DMS 273 (cell line): ENCODE measurements around the gene MAGEL2.
"Not testable (repeated sequence)": the region's sequence is repeated elsewhere in the genome, so short reads cannot be mapped to it uniquely, and the experiment has no call there.

Experiments used
- DNase-seq: peaks from one replicate; lab custom pipeline; 2025; ENCODE audit not compliant: unreplicated experiment; lab: John Stamatoyannopoulos, UW

Gene MAGEL2

DNA sequence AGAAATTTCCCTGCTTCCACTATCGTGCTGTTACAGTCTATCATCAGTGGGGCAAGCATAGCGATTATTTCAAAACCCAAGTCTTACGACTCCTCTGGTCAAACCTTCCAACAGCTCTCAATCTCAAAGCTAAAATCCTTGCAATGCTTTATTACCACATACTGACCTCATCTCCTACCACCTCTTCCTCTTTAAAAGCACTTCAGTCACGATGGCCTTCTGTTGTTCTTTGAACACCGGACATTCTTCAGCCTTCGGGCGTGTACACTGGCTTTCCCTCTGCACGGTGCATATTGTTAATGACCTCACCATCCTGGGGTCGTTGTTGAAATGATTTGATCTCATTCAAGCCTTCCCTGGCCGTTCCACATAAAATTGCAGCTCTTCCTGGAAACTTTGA is 31.1 kb downstream of the MAGEL2 start:
- no peak for DNase-seq

DNA sequence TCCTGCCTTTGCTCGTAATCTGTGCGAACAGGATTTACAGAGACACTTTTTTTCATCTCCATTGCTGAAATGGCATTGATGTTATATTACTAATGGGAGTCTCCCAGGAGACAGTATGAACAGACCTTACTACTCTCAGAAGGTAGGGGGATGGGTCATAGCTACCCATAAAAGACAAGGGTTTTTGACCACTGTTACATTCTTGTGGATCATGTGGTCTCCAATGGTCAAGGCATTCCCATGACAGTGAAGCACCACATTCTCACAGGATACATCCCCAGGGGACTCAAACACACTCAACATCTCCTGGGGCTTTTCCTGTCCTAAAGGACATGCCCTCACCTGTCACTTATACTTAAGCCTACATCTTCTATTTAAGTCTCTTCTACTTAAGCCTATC is 41.4 kb downstream of the MAGEL2 start:
- DNase-seq, result no peak

DNA sequence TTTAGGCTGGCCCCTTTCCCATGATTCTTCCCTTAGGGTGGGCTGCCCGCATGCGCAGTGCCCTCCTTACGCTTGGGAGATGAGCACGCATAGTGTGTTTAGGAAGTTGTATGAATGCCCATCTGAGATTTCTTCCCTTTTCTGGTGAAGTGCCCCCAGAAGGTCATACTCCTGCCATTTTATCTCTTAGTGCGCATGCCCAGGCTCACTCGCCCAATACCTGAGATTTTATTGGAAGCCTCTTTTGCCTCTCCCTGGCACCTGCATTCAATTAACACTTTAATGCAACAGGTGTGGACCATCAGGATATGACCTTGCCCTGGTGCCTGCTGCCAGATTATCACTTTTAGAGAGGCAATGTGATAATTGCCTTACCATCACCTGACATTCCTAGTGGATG is 45.5 kb downstream of the MAGEL2 start:
- DNase-seq, result no peak

DNA sequence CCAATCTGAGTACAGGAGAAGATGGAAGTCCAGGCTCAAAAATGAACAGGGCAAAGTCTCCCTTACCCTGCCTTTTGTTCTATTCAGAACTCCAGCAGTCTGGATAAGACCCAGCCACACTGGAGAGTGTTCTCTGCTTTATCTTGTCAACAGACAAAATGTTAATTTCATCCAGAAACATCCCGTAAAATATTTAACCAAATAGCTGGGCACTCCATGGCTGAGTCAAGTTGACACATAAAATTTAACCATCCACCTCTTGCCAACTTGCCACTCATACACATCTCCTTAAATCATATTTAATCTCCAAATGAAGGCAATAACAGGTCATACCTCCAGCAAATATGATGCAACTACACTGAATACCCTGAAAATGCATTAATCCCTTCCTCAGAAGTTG is 48.6 kb downstream of the MAGEL2 start:
- DNase-seq, result no peak

DNA sequence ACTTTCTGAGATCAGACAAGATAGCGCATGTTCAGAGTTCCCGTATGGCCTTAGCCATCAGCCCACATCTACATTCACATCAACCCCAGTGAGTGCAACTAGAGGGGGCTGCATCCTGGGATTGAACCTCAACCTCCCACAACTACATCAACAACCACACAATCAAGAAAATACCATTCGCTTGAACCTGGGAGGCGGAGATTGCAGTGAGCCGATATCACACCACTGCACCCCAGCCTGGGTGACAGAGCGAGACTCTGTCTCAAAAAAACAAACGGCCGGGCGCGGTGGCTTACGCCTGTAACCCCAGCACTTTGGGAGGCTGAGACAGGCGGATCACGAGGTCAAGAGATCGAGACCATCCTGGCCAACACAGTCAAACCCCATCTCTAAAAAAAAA is 50.4 kb downstream of the MAGEL2 start:
- DNase-seq, result not testable (repeated sequence)

DNA sequence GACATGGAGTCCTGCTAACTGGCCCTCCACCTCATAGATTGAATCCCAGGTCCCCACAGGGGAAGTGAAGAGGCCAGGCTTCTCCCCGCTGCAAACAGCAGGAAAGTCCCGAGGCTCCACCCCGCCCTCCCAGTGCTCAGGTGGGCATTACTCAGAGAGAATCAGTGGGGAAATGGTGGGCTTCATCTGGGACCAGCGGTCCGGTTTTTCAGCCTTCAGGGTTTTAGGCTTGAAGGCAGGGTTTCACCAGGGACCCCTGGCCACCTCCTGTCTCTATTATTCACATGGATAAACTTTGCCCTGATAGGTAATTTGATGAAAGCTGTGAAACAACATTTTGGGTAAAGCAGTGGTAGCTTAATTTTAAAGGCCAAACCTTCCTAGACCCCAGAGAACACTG is 50.9 kb downstream of the MAGEL2 start:
- no peak for DNase-seq

DNA sequence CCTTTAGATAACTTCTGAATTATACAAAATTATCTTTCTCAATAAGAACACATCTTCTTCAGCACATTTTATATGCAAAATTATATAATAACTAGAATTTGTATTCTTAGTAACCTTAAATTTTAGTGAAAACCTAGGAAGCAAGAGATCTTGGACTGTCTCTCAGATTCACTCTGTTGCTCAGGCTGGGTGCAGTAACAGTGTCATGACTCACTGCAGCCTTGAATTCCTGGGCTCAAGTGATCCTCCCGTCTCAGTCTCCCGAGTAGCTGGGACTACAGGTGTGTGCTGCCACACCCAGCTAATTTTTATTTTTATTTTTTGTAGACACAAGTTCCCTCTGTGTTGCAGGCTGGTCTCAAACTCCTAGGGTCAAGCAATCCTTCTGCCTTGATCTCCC is 52.3 kb downstream of the MAGEL2 start:
- no peak for DNase-seq

DNA sequence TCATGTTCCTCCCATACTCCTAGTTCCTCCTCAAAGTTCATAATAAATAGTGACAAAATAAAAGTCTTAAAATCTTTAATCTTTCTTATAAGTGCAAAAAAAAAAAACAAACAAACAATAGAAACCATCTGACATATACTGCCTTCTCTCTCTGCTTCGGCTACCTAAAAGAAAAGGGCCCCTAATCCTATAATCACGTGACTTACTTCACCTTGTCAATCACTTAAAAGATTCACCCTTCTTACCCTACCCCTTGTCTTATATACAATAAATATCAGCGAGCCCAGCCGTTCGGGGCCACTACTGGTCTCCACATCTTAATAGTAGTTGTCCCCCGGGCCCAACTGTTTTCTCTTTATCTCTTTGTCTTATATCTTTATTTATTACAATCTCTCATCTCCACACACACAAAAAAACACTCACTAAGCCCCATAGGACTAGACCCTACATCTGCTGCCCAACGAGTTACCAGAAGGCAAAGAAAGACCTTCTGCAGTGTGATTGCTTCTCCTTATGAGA is 53.4 kb downstream of the MAGEL2 start:
- DNase-seq, result no peak
